HG03439 (cell line): ENCODE measurements around the gene HDC.

ENCODE experiments used
- ATAC-seq: cut with Tn5 transposase; IDR thresholded peaks from one replicate; pipeline ENCODE4 v1.9.1; 2021; ENCODE audit warnings: mild to moderate bottlenecking, moderate library complexity; ENCODE audit not compliant: unreplicated experiment

Gene HDC

GRCh38 chr15:50228866-50229265 lies 36.7 kb downstream of the HDC start:
- no peak for ATAC-seq

- ATAC-seq: no peak
Observed at GRCh38 chr15:50227076-50227475, 38.5 kb downstream of the HDC start.

- ATAC-seq: no peak
Observed at GRCh38 chr15:50225938-50226337, 39.6 kb downstream of the HDC start.

GRCh38 chr15:50225057-50225456 lies 40.5 kb downstream of the HDC start:
- no peak for ATAC-seq

- no peak for ATAC-seq
Observed at GRCh38 chr15:50224606-50225005, 40.9 kb downstream of the HDC start.

- ATAC-seq: no peak
Observed at GRCh38 chr15:50222181-50222580, 43.3 kb downstream of the HDC start.

GRCh38 chr15:50219820-50220219 lies 45.7 kb downstream of the HDC start:
- ATAC-seq: no peak

GRCh38 chr15:50218691-50219090 lies 46.8 kb downstream of the HDC start:
- no peak for ATAC-seq

- ATAC-seq: no peak
Observed at GRCh38 chr15:50218291-50218690, 47.2 kb downstream of the HDC start.

- ATAC-seq: no peak
Observed at GRCh38 chr15:50210462-50211157, 54.9 kb downstream of the HDC start.

- no peak for ATAC-seq
Observed at GRCh38 chr15:50209809-50210208, 55.7 kb downstream of the HDC start.

GRCh38 chr15:50206020-50206419 lies 59.5 kb downstream of the HDC start:
- ATAC-seq: no peak

- no peak for ATAC-seq
Observed at GRCh38 chr15:50202003-50202402, 63.5 kb downstream of the HDC start.

GRCh38 chr15:50192926-50193620 lies 72.5 kb downstream of the HDC start:
- no peak for ATAC-seq

GRCh38 chr15:50192164-50192563 lies 73.4 kb downstream of the HDC start:
- ATAC-seq: no peak
